Heart right ventricle (tissue), 16 donors: ENCODE results near the gene TANK. TPM values are rescaled to one million over a fixed set of nuclear protein-coding genes. Genes with fewer than 3 reads are reported as not detected.
"Not testable (repeated sequence)": the region's sequence is repeated elsewhere in the genome, so short reads cannot be mapped to it uniquely, and the experiment has no call there.

Experiments used
- ATAC-seq, 8 donors: fragments of 200-7000 bp; cut with Tn5 transposase; one replicate each; pipeline ENCODE4 v1.9.1; 2020; ENCODE audit warnings: mild to moderate bottlenecking in 8 of 8, moderate library complexity in 8 of 8, moderate number of reproducible peaks in 1 of 8
- DNase-seq, 2 donors: peaks; one replicate each; pipeline ENCODE4 v3.0.0-alpha.2; 2020
- H3K27ac ChIP-seq, 10 donors: fragments of 200-600 bp; sonication (generic) in 2 of 10; one replicate each; pipeline versions ENCODE4 v1.5.0 to v1.8.0; 2020 to 2022; ENCODE audit warnings: mild to moderate bottlenecking in 3 of 10
- H3K27me3 ChIP-seq, 7 donors: fragments of 200-600 bp; one replicate each; pipeline ENCODE4 v1.8.0; 2021 to 2022; ENCODE audit warnings: mild to moderate bottlenecking in 2 of 7
- H3K36me3 ChIP-seq, 9 donors: fragments of 200-600 bp; sonication (generic) in 1 of 9; one replicate each; pipeline versions ENCODE4 v1.5.0 to v1.8.0; 2020 to 2022; ENCODE audit warnings: mild to moderate bottlenecking in 2 of 9
- H3K4me1 ChIP-seq, 9 donors: fragments of 200-600 bp; sonication (generic) in 1 of 9; one replicate each; pipeline versions ENCODE4 v1.5.0 to v1.8.0; 2020 to 2022; ENCODE audit warnings: mild to moderate bottlenecking in 4 of 9
- H3K4me3 ChIP-seq, 10 donors: fragments of 200-600 bp; sonication (generic) in 2 of 10; one replicate each; pipeline versions ENCODE4 v1.5.0 to v1.8.0; 2020 to 2022; ENCODE audit warnings: mild to moderate bottlenecking in 7 of 10, moderate library complexity in 2 of 10
- H3K9me3 ChIP-seq, 11 donors: fragments of 200-600 bp in 10 of 11; sonication (generic) in 2 of 11; one replicate each; pipeline versions ENCODE4 v1.5.0 to v1.8.0; 2013 to 2022; ENCODE audit warnings: mild to moderate bottlenecking in 2 of 11, control low read depth in 1 of 11, moderate library complexity in 1 of 11
- CTCF ChIP-seq, 9 donors: fragments of 200-600 bp; sonication (generic) in 2 of 9; IDR thresholded peaks; one replicate each; pipeline versions ENCODE4 v1.5.0 to v1.8.0; 2021 to 2022; ENCODE audit warnings: antibody characterized with exemption in 9 of 9, mild to moderate bottlenecking in 5 of 9, moderate library complexity in 1 of 9
- WGBS, 2 donors: extraction: QIAGEN DNeasy Blood & Tissue Kit; methylation state at CpG; one replicate each; pipeline ENCODE4 v1.1.7; 2013; ENCODE audit warnings: inconsistent platforms in 1 of 2; 5-methylcytosine and 5-hydroxymethylcytosine counted together
- intact Hi-C, 10 donors: fragments of 100-400 bp; cut with DNase I; formaldehyde crosslinking; loops; one replicate each; pipeline versions ENCODE4 v1.11.1 to v1.14.2; 2022
- polyA plus RNA-seq, 2 donors: library from polyadenylated mRNA; stranded (reverse); fragments of 200-250 nt; gene quantifications; one replicate each; pipeline ENCODE4 v1.2.3, GENCODE V29; 2013
- total RNA-seq, 10 donors: library from RNA; stranded (reverse); fragmentation: NEBNext Ultra II Directional in 3 of 10; extraction: Animal tissue kit (Norgen Biotek cat#: 25700) in 3 of 10; gene quantifications; one replicate each; pipeline versions ENCODE4 v1.2.1 to v1.2.4, GENCODE V29; 2021 to 2023
- donor health status: Arrhythmogenic right ventricular cardiomyopathy.
- donor health status: ischemic (EF 13 %, LVEDD 7.1; RV severe dilation, severe dysfunction).
- donor health status: healthy with polysubstance abuse.
- donor health status: DM: no; HTN: yes; CAD: no.
- donor health status: DM: no; HTN: no; CAD: no.
- donor health status: ischemic (EF 25% LVEDD 6.9; RV normal size, moderate dysfunction).
- donor health status: ischemic (EF 25% LVEDD 5.7; RV mildly dilated, moderate dysfunction).
- donor health status: healthy.
- donor health status: DM: yes; HTN: yes; CAD: no.
- donor health status: Ischemic cardiomyopathy.
- donor health status: ischemic (EF 35%, LVEDD 5.7; RV mildly dilated, moderate dysfunction).
- donor health status: nonischemic (EF 11% LVEDD 7.7; RV severe dilation, severe dysfunction).
- donor health status: DM: yes; HTN: yes; CAD: no.
- donor health status: PGD.
- donor health status: ischemic (EF 29% LVEDD 5.4; RV normal size, mild dysfunction).
- donor health status: nonischemic (EF 23%, LVEDD 6.1; RV moderate dilation, normal function).

TANK gene
- total and polyA plus RNA-seq, 12 donors = 20.4 to 39.7 (median 30.6) TPM

DNA sequence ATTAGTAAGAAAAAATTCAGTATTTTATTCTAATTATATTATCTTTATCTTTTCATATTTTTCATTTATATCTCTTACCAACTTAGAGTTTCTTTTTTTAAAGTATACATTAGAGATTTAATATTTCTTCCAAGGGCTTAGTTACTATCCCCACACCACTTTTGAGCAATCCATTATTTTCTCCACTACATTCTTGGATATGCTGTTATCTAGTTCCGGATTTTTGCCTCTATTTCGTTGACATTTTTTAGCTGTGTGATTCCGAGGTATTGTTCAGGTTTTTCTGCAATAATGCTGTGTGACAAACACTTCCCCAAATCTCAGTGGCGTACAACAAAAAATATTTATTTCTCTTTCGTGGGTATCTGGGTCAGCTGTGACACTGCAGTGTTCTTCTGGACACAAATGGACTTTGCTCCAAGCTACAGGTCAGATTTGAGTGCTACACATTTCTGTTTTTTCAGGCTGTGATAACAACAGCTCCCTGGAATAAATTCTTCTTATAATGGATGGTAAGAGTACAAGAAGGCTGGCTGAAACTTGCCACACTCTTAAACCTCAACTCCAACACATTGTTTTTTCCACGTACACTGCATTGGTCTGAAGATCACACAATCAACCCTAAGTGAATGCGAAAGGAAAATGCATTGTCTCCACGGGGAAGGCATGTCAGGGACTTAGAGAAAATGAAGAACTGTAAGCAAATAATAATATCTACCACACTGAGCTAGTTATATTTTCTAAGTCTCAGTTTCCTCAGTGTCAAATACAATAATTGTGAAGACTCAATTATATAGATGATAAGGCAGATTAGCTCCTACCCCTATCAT, 97.1 kb downstream of the TANK start:
- no peaks in the 10 kb centered on the region for H3K4me1 ChIP-seq
- no peak for ATAC-seq
- intact Hi-C loops = no loop called here
- TF ChIP-seq CTCF (IDR thresholded peaks at IDR 0.05) = no peak
- H3K27me3 ChIP-seq = no peaks in the 10 kb centered on the region
- no peak for DNase-seq
- no peak overlapping the region for H3K27ac ChIP-seq
- H3K36me3 ChIP-seq = no peaks in the 10 kb centered on the region
- WGBS, 2 donors = 81 to 85% methylated on average over 8 of the region's 8 CpGs
- H3K4me3 ChIP-seq = no peak overlapping the region
- no peaks in the 10 kb centered on the region for H3K9me3 ChIP-seq

DNA sequence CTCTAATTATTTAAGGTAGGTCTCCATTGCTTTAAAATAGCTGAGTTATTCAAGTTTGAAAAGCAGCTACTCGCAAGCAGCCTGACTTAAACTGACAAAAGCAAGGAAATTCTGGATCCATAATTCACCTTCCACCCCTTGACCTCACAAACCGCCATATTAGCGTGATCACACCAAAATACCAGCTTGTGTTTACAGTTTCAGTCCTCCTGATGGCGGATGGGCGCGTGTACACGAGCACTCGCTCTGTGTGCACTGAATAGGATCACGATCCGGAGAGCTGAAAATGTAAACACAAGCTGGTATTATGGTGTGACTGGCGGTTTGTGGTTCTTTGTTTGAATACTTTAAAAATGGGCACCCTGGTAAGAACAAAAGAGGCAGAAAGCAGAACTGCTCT, 105.6 kb downstream of the TANK start:
- TF ChIP-seq CTCF (IDR thresholded peaks at IDR 0.05) = no peak
- H3K4me1 ChIP-seq = no peaks in the 10 kb centered on the region
- ATAC-seq = no peak
- H3K27ac ChIP-seq = no peak overlapping the region
- DNase-seq = no peak
- intact Hi-C loops = loop anchor here in 1 of 10 donors (5.0 kb wide), 1 partner anchor 39 kb away; no protein-coding TSS in a partner anchor
- no peaks in the 10 kb centered on the region for H3K9me3 ChIP-seq
- WGBS, 2 donors = 95 to 96% methylated on average over 11 of the region's 11 CpGs
- no peaks in the 10 kb centered on the region for H3K27me3 ChIP-seq
- H3K36me3 ChIP-seq = no peaks in the 10 kb centered on the region
- no peak overlapping the region for H3K4me3 ChIP-seq

DNA sequence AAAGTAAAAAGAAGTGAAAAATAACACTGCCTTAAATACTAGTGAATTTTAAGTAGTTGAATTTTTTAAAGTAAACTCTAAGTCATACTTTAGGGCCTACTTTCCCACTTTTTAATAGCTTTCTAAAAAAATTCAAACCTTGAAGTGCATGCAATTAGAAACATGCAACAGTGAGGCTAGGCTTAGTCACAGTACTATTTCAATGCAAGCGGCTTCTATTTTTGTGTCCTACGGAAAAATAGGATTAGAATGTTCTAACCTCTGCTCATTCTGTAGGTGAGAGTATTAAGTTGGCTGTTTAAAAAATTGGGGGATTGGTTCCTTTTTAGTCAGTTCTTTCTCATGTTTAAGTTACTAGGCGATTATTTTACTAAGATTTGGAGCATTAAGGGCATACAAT, 108.9 kb downstream of the TANK start:
- intact Hi-C loops = loop anchor here in 1 of 10 donors (5.0 kb wide), 1 partner anchor 42 kb away; no protein-coding TSS in a partner anchor
- ATAC-seq (no peak), DNase-seq (no peak)
- H3K27me3 ChIP-seq = no peaks in the 10 kb centered on the region
- TF ChIP-seq CTCF (IDR thresholded peaks at IDR 0.05) = no peak
- H3K4me3 ChIP-seq = no peak overlapping the region
- no peaks in the 10 kb centered on the region for H3K9me3 ChIP-seq
- no peaks in the 10 kb centered on the region for H3K4me1 ChIP-seq
- no peaks in the 10 kb centered on the region for H3K36me3 ChIP-seq
- H3K27ac ChIP-seq = no peak overlapping the region
- 92 to 97% methylated on average over 3 of the region's 3 CpGs for WGBS, 2 donors

DNA sequence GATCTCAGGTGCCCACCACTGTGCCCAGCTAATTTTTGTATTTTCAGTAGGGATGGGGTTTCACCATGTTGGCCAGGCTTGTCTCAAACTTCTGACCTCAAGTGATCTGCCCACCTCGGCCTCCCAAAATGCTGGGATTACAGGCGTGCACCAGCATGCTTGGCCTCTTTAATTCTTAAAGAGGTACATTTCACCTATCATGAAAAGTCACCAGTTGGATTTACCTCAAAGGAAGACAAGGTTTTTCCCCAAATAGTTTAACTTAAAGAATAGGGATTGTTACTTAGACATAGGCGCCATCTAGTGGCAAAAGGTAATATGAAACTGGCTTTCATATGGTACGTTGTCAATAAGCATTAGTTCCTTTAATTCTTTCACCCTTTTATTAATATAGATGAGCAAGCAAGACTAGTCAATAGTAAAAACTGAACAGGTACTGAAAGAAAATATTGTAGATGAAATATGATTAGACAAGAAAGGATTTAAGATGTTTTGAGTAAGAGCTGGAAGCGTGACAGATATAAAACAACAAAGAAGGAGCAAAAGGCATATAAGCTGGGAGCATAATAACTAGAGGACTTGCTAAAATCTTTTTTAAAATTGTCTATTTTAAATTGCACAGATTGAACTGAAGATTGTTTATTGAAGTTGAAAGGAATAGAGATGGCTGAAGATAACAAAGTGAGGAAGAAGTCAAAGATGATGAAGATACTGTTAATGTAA, 113.0 kb downstream of the TANK start:
- H3K27me3 ChIP-seq = no peaks in the 10 kb centered on the region
- WGBS, 2 donors = 39 to 43% methylated on average over 5 of the region's 5 CpGs
- no peak overlapping the region for H3K4me3 ChIP-seq
- H3K9me3 ChIP-seq = no peaks in the 10 kb centered on the region
- no peaks in the 10 kb centered on the region for H3K4me1 ChIP-seq
- TF ChIP-seq CTCF (IDR thresholded peaks at IDR 0.05) = peak; percentile 59 to 86 (median 77)
- intact Hi-C loops = loop anchor here in 8 of 10 donors (2.0 to 10.0 kb wide), 3 partner anchors 48 to 51 kb away; no protein-coding TSS in a partner anchor
- H3K36me3 ChIP-seq = no peaks in the 10 kb centered on the region
- no peak overlapping the region for H3K27ac ChIP-seq
- ATAC-seq = no peak
- peak in 1 of 2 donors; percentile 21 for DNase-seq

GRCh38 chr2:161278564-161279229, 118.5 kb downstream of the TANK start:
- not testable (repeated sequence) for H3K27ac ChIP-seq, ATAC-seq, H3K4me1 ChIP-seq, H3K4me3 ChIP-seq, H3K9me3 ChIP-seq, H3K36me3 ChIP-seq
- intact Hi-C loops = loop anchor here in 2 of 10 donors (10.0 kb wide), 1 partner anchor 54 kb away; no protein-coding TSS in a partner anchor
- peaks cover 0 to 20% (median 11%) of the 10 kb centered on the region in 7 donors for H3K27me3 ChIP-seq
- peak in 1 of 2 donors; percentile 13 for DNase-seq
- 60% methylated on average over 11 of the region's 11 CpGs for WGBS, 2 donors

GRCh38 chr2:161279230-161279815, 119.1 kb downstream of the TANK start:
- WGBS, 2 donors = 75 to 77% methylated on average over 5 of the region's 5 CpGs

More at GRCh38 chr2:161279230-161279815, 119.1 kb downstream of the TANK start:
- H3K36me3 ChIP-seq, H3K4me3 ChIP-seq, ATAC-seq, DNase-seq, H3K9me3 ChIP-seq, H3K4me1 ChIP-seq, H3K27ac ChIP-seq: not testable (repeated sequence)
- peaks cover 0 to 20% (median 11%) of the 10 kb centered on the region in 7 donors for H3K27me3 ChIP-seq
- intact Hi-C loops = loop anchor here in 2 of 10 donors (10.0 kb wide), 1 partner anchor 55 kb away; no protein-coding TSS in a partner anchor
